ENCODE results near the gene NACA2.
"Not testable (repeated sequence)": the region's sequence is repeated elsewhere in the genome, so short reads cannot be mapped to it uniquely, and the experiment has no call there.

- not testable (repeated sequence) for TF ChIP-seq CTCF (conservative IDR thresholded peaks at IDR 0.05; ENCODE audit: low read depth, low read length); RCOR1 (IDR thresholded peaks at IDR 0.05; ENCODE audit: insufficient replicate concordance, low read length); USF2 (IDR thresholded peaks at IDR 0.05; ENCODE audit: low read depth, low read length); CEBPB (IDR thresholded peaks at IDR 0.05; ENCODE audit: low read depth, low read length); POLR2A (IDR thresholded peaks at IDR 0.05; ENCODE audit: low read depth, low read length); MAFK (IDR thresholded peaks at IDR 0.05; ENCODE audit: low read depth, low read length); SMC3 (IDR thresholded peaks at IDR 0.05; ENCODE audit: low read depth, low read length); MAZ (IDR thresholded peaks at IDR 0.05; ENCODE audit: borderline replicate concordance, low read depth, low read length); MXI1 (IDR thresholded peaks at IDR 0.05; ENCODE audit: borderline replicate concordance, low read depth, low read length); RAD21 (IDR thresholded peaks at IDR 0.05; ENCODE audit: low read length)
Observed at GRCh38 chr17:61586622-61587021, 4.4 kb downstream of the NACA2 start.

Data from IMR-90 (cell line).